K562 (cell line): ENCODE results near the gene FILIP1L. TPM values are rescaled to one million over a fixed set of nuclear protein-coding genes. Genes with fewer than 3 reads are reported as not detected.

Experiments used
- ATF7 ChIP-seq: fragments of 450-650 bp; IDR thresholded peaks from 2 replicates; pipeline ENCODE4 v1.7.1; 2014; ENCODE audit warnings: mild to moderate bottlenecking, moderate library complexity
- CHD7 ChIP-seq: fragments of 200-600 bp; sonication (generic); IDR thresholded peaks from one replicate; pipeline ENCODE4 v1.6.1; 2012; ENCODE audit warnings: mild to moderate bottlenecking, low read depth, low read length, inconsistent platforms
- CREM ChIP-seq: IDR thresholded peaks from 2 replicates; pipeline ENCODE4 v1.6.1; 2014; ENCODE audit warnings: antibody characterized with exemption, low read depth
- PATZ1 ChIP-seq: fragments of 250-450 bp; sonication (Bioruptor Pico); IDR thresholded peaks from 2 replicates; pipeline ENCODE4 v1.5.0; 2020; ENCODE audit warnings: mild to moderate bottlenecking, borderline replicate concordance
- PCBP1 ChIP-seq: fragments of 200-400 bp; formaldehyde crosslinking; IDR thresholded peaks from 2 replicates; pipeline ENCODE4 v1.6.1; 2018; ENCODE audit warnings: mild to moderate bottlenecking, low read depth, low read length; ENCODE audit not compliant: poor library complexity, severe bottlenecking
- POLR2B ChIP-seq: fragments of 450-650 bp; IDR thresholded peaks from 2 replicates; pipeline ENCODE4 v1.6.1; 2018; ENCODE audit warnings: low read depth; ENCODE audit not compliant: partially characterized antibody
- TSHZ1 ChIP-seq: fragments of 250-450 bp; sonication (Bioruptor Pico); IDR thresholded peaks from 2 replicates; pipeline ENCODE4 v1.4.0; 2020; ENCODE audit warnings: mild to moderate bottlenecking, moderate library complexity
- ZKSCAN1 ChIP-seq: fragments of 150-350 bp; IDR thresholded peaks from 2 replicates; pipeline ENCODE4 v1.6.1; 2016; ENCODE audit warnings: low read depth, low read length
- ZNF165 ChIP-seq: fragments of 250-450 bp; sonication (Bioruptor Pico); IDR thresholded peaks from 2 replicates; pipeline ENCODE4 v1.4.0; 2020; ENCODE audit warnings: borderline replicate concordance
- polyA plus RNA-seq, 8 experiments: library from polyadenylated mRNA; depleted of rRNA in 4 of 8; stranded (reverse) in 5 of 8; unstranded in 3 of 8; fragments of >200 nt; fragmentation: Nextera tagmentation in 2 of 8; fragmentation: Illumina TruSeq in 1 of 8; extraction: Ambion mirVana in 2 of 8; extraction: Trizol in 1 of 8; gene quantifications; 2 replicates each; pipeline versions ENCODE4 v1.2.1 to v1.2.3, GENCODE V29; 2011 to 2014; ENCODE audit warnings: inconsistent platforms in 1 of 8, missing spikeins in 1 of 8
- total RNA-seq, 7 experiments: library from RNA; depleted of rRNA in 6 of 7; stranded (reverse); fragments of >200 nt in 6 of 7; fragmentation: Illumina TruSeq in 2 of 7; extraction: Trizol in 2 of 7; gene quantifications; 2 replicates each; pipeline versions ENCODE4 v1.2.1 to v1.2.3, GENCODE V29; 2011 to 2021; ENCODE audit warnings: low replicate concordance in 1 of 7

The FILIP1L gene
- total and polyA plus RNA-seq, 9 of the 15 experiments (the other 6 are each of a cell fraction or from before 2014, with no cell fraction given), result 0.50 to 2.1 (median 1.1) TPM

GRCh38 chr3:99920481-99921376 lies 193.6 kb downstream of the FILIP1L start (continued):
- TF ChIP-seq CHD7 (no peak), CREM (no peak; the same call in 1 of the 2 replicates), POLR2B (no peak), ATF7 (peak; percentile 55; the same call in 1 of the 2 replicates), PATZ1 (CRISPR knock-in tag) (no peak), ZKSCAN1 (no peak), PCBP1 (no peak), TSHZ1 (CRISPR knock-in tag) (no peak), ZNF165 (no peak)
